Left cardiac atrium (tissue), 4 donors: ENCODE data around the gene DST. TPM values are rescaled to one million over a fixed set of nuclear protein-coding genes. Genes with fewer than 3 reads are reported as not detected.

ENCODE experiments used
- ATAC-seq, 2 donors: fragments of 200-7000 bp; cut with Tn5 transposase; one replicate each; pipeline ENCODE4 v1.9.1; 2020; ENCODE audit warnings: mild to moderate bottlenecking in 2 of 2, moderate library complexity in 2 of 2
- DNase-seq: peaks from one replicate; pipeline ENCODE4 v3.0.0-alpha.2; 2020
- intact Hi-C, 2 donors: fragments of 100-400 bp; cut with DNase I; formaldehyde crosslinking; loops; one replicate each; pipeline versions ENCODE4 v1.14.1 to v1.15.1; 2022 to 2023
- total RNA-seq, 2 donors: library from RNA; stranded (reverse); fragmentation: NEBNext Ultra II Directional; extraction: Animal tissue kit (Norgen Biotek cat#: 25700); gene quantifications; one replicate each; pipeline ENCODE4 v1.2.1, GENCODE V29; 2021
- donor health status: DM: no; HTN: yes; CAD: no.
- donor health status: DM: no; HTN: yes; CAD: no; lungs with severe emphysema.
- donor health status: DM: yes; HTN: yes; CAD: no.
- donor health status: Dilated cardiomyopathy.

The DST gene
- total RNA-seq, 2 donors from 2014 or later: 190 to 213 TPM

- ATAC-seq (no peak), DNase-seq (no peak)
These were observed 205.4 kb downstream of the DST start for GRCh38 chr6:56437171-56437900.

GRCh38 chr6:56435754-56436153 is 206.9 kb downstream of the DST start:
- ATAC-seq (no peak), DNase-seq (no peak)
- intact Hi-C loops: no loop called here

More at GRCh38 chr6:56437171-56437900, 205.4 kb downstream of the DST start:
- intact Hi-C loops: no loop called here

GRCh38 chr6:56435326-56435725 is 207.4 kb downstream of the DST start:
- intact Hi-C loops: no loop called here
- ATAC-seq (no peak), DNase-seq (no peak)

GRCh38 chr6:56434606-56435005 is 208.1 kb downstream of the DST start:
- ATAC-seq (no peak), DNase-seq (no peak)

GRCh38 chr6:56433119-56433518 is 209.6 kb downstream of the DST start:
- intact Hi-C loops: no loop called here
- no peak for DNase-seq
- peak in 1 of 2 donors; percentile 44 for ATAC-seq

More at GRCh38 chr6:56434606-56435005, 208.1 kb downstream of the DST start:
- intact Hi-C loops: no loop called here

GRCh38 chr6:56432194-56432593 is 210.5 kb downstream of the DST start:
- no peak for ATAC-seq
- intact Hi-C loops: no loop called here
- DNase-seq: no peak

- no peak for DNase-seq
- intact Hi-C loops: no loop called here
- no peak for ATAC-seq
These were observed 211.8 kb downstream of the DST start for GRCh38 chr6:56430629-56431600.

- intact Hi-C loops: no loop called here
- ATAC-seq: peak; percentile 85 to 87
- DNase-seq: no peak
These were observed 218.1 kb downstream of the DST start for GRCh38 chr6:56424542-56425083.

GRCh38 chr6:56424064-56424463 is 218.6 kb downstream of the DST start:
- ATAC-seq: no peak
- no peak for DNase-seq
- intact Hi-C loops: no loop called here

GRCh38 chr6:56420296-56420695 is 222.4 kb downstream of the DST start:
- DNase-seq (no peak), ATAC-seq (no peak)
- intact Hi-C loops: no loop called here

GRCh38 chr6:56419191-56419590 is 223.5 kb downstream of the DST start:
- intact Hi-C loops: no loop called here
- DNase-seq: no peak

GRCh38 chr6:56417823-56418222 is 224.9 kb downstream of the DST start:
- no peak for ATAC-seq
- no peak for DNase-seq
- intact Hi-C loops: no loop called here

More at GRCh38 chr6:56419191-56419590, 223.5 kb downstream of the DST start:
- no peak for ATAC-seq

- peak in 1 of 2 donors; percentile 76 for ATAC-seq
- no peak for DNase-seq
- intact Hi-C loops: no loop called here
These were observed 226.4 kb downstream of the DST start for GRCh38 chr6:56416247-56416646.

- DNase-seq: no peak
- intact Hi-C loops: no loop called here
- ATAC-seq: no peak
These were observed 233.7 kb downstream of the DST start for GRCh38 chr6:56408976-56409375.
